ENCODE data around the gene FANCE.
A peak's percentile ranks its signal among the peaks of the same experiment; 100 is the strongest.

FANCE gene

DNA sequence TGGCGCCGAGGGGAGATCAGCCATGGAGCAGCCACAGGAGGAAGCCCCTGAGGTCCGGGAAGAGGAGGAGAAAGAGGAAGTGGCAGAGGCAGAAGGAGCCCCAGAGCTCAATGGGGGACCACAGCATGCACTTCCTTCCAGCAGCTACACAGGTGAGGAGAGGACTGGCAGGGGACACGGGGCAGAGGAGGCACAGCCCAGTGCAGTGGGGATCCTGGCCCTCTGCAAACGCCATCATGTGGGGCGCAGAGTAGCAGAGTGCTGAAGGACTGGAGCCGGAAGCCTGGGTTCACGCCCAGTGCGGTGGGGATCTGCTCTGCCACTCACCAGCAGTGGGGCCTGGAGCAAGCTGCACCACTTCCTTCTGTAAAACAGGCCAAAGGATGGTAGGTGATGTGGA is 41.1 kb upstream of the FANCE start:
- TF ChIP-seq, protein P1, sequence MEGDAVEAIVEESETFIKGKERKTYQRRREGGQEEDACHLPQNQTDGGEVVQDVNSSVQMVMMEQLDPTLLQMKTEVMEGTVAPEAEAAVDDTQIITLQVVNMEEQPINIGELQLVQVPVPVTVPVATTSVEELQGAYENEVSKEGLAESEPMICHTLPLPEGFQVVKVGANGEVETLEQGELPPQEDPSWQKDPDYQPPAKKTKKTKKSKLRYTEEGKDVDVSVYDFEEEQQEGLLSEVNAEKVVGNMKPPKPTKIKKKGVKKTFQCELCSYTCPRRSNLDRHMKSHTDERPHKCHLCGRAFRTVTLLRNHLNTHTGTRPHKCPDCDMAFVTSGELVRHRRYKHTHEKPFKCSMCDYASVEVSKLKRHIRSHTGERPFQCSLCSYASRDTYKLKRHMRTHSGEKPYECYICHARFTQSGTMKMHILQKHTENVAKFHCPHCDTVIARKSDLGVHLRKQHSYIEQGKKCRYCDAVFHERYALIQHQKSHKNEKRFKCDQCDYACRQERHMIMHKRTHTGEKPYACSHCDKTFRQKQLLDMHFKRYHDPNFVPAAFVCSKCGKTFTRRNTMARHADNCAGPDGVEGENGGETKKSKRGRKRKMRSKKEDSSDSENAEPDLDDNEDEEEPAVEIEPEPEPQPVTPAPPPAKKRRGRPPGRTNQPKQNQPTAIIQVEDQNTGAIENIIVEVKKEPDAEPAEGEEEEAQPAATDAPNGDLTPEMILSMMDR (IDR thresholded peaks at IDR 0.05; ENCODE audit: extremely low read depth, insufficient read depth, missing control alignments) = no peak
- DNase-seq (ENCODE audit: low spot score) = no peak
- in situ Hi-C loops (cut with MboI; ENCODE audit: low pct_unique_long_range_greater_than_20kb, low sequenced_read_pairs, unreplicated experiment) = no loop called here

DNA sequence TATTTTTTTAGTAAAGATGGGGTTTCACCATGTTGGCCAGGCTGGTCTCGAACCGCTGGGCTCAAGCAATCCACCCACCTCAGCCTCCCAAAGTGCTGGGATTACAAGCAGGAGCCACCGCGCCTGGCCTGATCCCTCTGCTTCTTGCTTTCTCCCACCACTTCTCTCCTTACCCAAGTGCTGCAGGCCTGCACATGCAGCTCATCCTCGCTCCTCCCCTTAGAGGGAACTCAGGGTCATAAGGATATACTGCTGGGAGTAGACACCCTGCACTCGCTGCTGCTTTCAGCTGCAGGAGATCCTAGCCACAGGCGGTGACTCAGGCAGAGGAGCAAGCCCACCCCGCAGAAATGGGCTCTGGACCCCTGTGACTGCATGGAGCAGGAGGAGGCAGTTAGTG is 40.0 kb upstream of the FANCE start:
- TF ChIP-seq, protein P1 (IDR thresholded peaks at IDR 0.05; ENCODE audit: extremely low read depth, insufficient read depth, missing control alignments) = no peak
- in situ Hi-C loops (cut with MboI; ENCODE audit: low pct_unique_long_range_greater_than_20kb, low sequenced_read_pairs, unreplicated experiment) = no loop called here
- no peak for DNase-seq (ENCODE audit: low spot score)

- in situ Hi-C loops (cut with MboI; ENCODE audit: low pct_unique_long_range_greater_than_20kb, low sequenced_read_pairs, unreplicated experiment) = no loop called here
- no peak for DNase-seq (ENCODE audit: low spot score)
- TF ChIP-seq, protein P1 (IDR thresholded peaks at IDR 0.05; ENCODE audit: extremely low read depth, insufficient read depth, missing control alignments) = no peak
These were observed 38.2 kb upstream of the FANCE start for GRCh38 chr6:35413911-35414310.

DNA sequence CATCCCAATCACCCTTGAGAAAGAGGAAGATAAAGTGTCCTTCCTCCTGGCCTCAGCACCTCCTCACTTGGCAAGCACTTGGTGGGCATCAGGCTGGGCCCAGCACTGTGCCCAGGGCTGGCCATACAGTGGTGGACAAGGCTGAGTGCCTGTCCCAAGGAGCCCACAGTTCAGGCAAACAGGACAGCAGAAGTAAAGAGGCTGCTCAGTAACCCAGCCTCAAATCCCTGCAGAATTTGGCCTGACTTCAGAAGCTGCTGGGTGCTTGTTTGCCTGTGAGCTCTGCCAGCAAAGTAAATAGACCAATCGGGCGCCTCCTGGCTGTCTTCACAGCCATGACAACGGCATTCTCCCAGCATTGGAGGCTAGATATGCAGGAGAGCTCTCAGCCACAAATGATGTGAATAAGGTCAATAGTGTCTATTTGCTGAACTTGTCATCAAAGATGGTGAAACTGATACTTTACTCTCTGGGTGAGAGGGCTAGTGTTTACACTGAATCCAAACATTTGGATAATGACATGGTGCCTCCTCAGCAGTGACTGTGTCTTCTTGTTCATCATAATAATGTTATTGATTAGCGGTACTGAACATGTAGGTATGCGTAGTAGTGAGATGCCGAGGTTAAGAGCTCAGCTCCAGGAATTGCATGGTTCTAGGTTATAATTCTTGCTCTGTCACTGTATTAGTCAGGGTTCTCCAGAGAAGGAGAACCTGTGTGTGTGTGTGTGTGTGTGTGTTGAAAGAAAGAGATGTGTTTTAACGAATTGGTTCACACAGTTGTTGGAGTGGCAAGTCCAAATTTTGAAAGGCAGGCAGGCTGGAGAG is 36.9 kb upstream of the FANCE start:
- TF ChIP-seq, protein P1 (IDR thresholded peaks at IDR 0.05; ENCODE audit: extremely low read depth, insufficient read depth, missing control alignments) = no peak
- in situ Hi-C loops (cut with MboI; ENCODE audit: low pct_unique_long_range_greater_than_20kb, low sequenced_read_pairs, unreplicated experiment) = no loop called here
- peak; percentile 45 for DNase-seq (ENCODE audit: low spot score)

DNA sequence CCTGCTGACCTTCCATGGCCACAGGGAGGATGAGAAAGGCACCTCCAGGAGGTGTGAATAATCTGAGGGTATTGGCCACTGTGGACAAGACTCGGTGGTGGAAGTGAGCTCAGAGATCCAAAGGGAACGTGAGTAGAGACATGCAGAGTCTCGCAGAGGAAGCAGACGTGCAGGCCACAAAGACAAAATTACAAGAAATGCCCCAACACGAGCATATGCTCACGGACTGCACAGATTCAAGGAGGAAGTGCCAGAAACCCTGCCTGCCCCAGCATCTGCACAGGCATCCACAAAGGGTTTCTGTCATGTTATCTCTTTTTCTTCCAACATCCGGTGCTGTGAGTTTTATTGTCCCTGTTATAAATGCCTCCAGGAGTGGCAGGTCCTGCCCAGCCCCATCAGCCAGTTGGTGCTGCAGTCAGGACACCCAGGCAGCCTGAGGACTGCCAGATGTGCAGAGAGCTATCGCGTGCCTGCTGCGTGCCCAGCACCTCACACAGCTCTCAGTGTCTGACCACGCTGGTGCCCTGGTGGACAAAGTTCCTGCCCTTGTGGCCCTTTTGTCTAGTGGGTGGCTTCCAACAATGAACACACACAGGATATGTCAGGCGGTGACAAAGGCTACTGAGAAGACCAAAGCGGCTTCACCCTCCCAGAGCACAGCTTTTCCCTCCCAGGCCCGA is 34.0 kb upstream of the FANCE start:
- TF ChIP-seq, protein P1 (IDR thresholded peaks at IDR 0.05; ENCODE audit: extremely low read depth, insufficient read depth, missing control alignments) = no peak
- in situ Hi-C loops (cut with MboI; ENCODE audit: low pct_unique_long_range_greater_than_20kb, low sequenced_read_pairs, unreplicated experiment) = no loop called here
- DNase-seq (ENCODE audit: low spot score) = no peak

GRCh38 chr6:35419417-35419816 is 32.7 kb upstream of the FANCE start:
- in situ Hi-C loops (cut with MboI; ENCODE audit: low pct_unique_long_range_greater_than_20kb, low sequenced_read_pairs, unreplicated experiment) = no loop called here
- TF ChIP-seq, protein P1 (IDR thresholded peaks at IDR 0.05; ENCODE audit: extremely low read depth, insufficient read depth, missing control alignments) = no peak
- DNase-seq (ENCODE audit: low spot score) = no peak
